Smooth muscle cell (in vitro differentiated cells): ENCODE measurements around the gene CXCR6. TPM values are rescaled to one million over a fixed set of nuclear protein-coding genes. Genes with fewer than 3 reads are reported as not detected.

Experiments
- DNase-seq: peaks from one replicate; lab custom pipeline; 2025; ENCODE audit not compliant: unreplicated experiment; lab: John Stamatoyannopoulos, UW
- H2AFZ ChIP-seq: fragments of 200-600 bp; sonication (generic); 2 replicates; pipeline ENCODE4 v1.6.0; 2016; ENCODE audit warnings: antibody characterized with exemption, low read depth, mild to moderate bottlenecking
- H3F3A ChIP-seq: fragments of 200-600 bp; sonication (generic); 2 replicates; pipeline ENCODE4 v1.6.0; 2017; ENCODE audit warnings: antibody characterized with exemption, low read depth
- H3K27ac ChIP-seq: fragments of 200-600 bp; sonication (generic); 2 replicates; pipeline ENCODE4 v1.5.1; 2016; ENCODE audit warnings: low read depth, mild to moderate bottlenecking
- H3K27me3 ChIP-seq: fragments of 200-600 bp; sonication (generic); 2 replicates; pipeline ENCODE4 v1.6.1; 2016; ENCODE audit warnings: low read depth, mild to moderate bottlenecking
- H3K36me3 ChIP-seq: fragments of 200-600 bp; sonication (generic); 2 replicates; pipeline ENCODE4 v1.5.1; 2016; ENCODE audit warnings: low read depth
- H3K4me1 ChIP-seq: fragments of 200-600 bp; sonication (generic); 2 replicates; pipeline ENCODE4 v1.5.1; 2016; ENCODE audit warnings: low read depth
- H3K4me2 ChIP-seq: fragments of 200-600 bp; sonication (generic); 2 replicates; pipeline ENCODE4 v1.6.0; 2016; ENCODE audit warnings: mild to moderate bottlenecking
- H3K4me3 ChIP-seq: fragments of 200-600 bp; sonication (generic); 2 replicates; pipeline ENCODE4 v1.5.1; 2016; ENCODE audit warnings: mild to moderate bottlenecking
- H3K79me2 ChIP-seq: fragments of 200-600 bp; sonication (generic); 2 replicates; pipeline ENCODE4 v1.6.0; 2016; ENCODE audit warnings: low read depth, mild to moderate bottlenecking
- H3K9ac ChIP-seq: fragments of 200-600 bp; sonication (generic); 2 replicates; pipeline ENCODE4 v1.6.0; 2016; ENCODE audit warnings: low read depth
- H3K9me3 ChIP-seq: fragments of 200-600 bp; sonication (generic); replicated peaks from 2 replicates; pipeline ENCODE4 v1.5.1; 2016; ENCODE audit warnings: low read depth
- H4K20me1 ChIP-seq: fragments of 200-600 bp; sonication (generic); 2 replicates; pipeline ENCODE4 v1.6.0; 2016; ENCODE audit warnings: low read depth
- CTCF ChIP-seq: fragments of 200-600 bp; sonication (generic); IDR thresholded peaks from 2 replicates; pipeline ENCODE4 v1.5.1; 2017; ENCODE audit warnings: borderline replicate concordance, mild to moderate bottlenecking, antibody characterized with exemption; ENCODE audit not compliant: insufficient read depth, poor library complexity, severe bottlenecking
- WGBS: methylation state at CpG from one replicate; pipeline ENCODE4 v1.1.7; 2016; ENCODE audit warnings: low lambda C conversion rate; 5-methylcytosine and 5-hydroxymethylcytosine counted together
- polyA plus RNA-seq: library from polyadenylated mRNA; unstranded; fragments of >200 nt; fragmentation: Nextera tagmentation; extraction: Ambion mirVana; gene quantifications from 2 replicates; pipeline ENCODE4 v1.2.1, GENCODE V29; 2016
- total RNA-seq: library from RNA; depleted of rRNA; stranded (reverse); fragments of >200 nt; gene quantifications from 2 replicates; pipeline ENCODE4 v1.2.3, GENCODE V29; 2014

CXCR6 gene
- total and polyA plus RNA-seq, 2 experiments from 2014 or later, result 0.19 to 0.81 TPM

DNA sequence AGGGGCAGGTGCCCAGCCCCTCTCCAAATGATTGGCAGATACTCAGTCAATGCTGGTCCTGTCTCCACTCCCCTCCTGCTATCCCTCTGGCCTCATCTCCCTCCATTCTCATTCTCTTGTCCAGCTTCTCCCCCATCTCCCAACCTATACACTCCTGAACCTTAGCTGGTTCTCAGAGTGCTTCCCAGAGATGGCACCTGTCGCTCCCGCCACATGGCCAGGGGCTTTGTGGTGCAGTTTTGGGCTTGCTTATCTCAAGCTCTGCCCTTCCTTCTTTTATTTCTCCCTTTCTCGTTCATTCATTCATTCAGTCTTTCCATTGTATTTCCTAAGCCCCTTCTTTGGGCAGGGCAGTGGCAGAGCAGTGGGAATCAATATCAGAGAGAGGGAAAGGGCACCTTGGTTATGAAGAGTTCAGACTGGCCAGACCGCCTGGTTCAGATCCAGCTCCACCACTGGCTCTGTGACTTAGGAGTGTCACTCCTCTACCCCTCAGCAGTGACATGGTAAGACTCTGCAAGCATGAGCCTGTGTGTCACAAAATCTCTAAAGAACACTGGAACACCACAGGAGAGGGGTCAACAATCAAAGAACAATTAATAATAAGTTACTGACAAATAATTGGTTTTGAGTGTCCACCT lies 20.2 kb upstream of the CXCR6 start:
- Histone ChIP-seq H3K9ac (no peak overlapping the region), H3K4me3 (no peak overlapping the region), H4K20me1 (no peaks in the 10 kb centered on the region), H3K27me3 (no peaks in the 10 kb centered on the region), H3F3A (no peaks in the 10 kb centered on the region), H3K79me2 (no peaks in the 10 kb centered on the region), H3K4me1 (no peaks in the 10 kb centered on the region), H3K27ac (no peak overlapping the region), H3K9me3 (no peaks in the 10 kb centered on the region), H2AFZ (no peak overlapping the region), H3K4me2 (no peak overlapping the region), H3K36me3 (no peaks in the 10 kb centered on the region)
- TF ChIP-seq CTCF, result no peak
- WGBS, result 93% methylated on average over 4 of the region's 4 CpGs
- DNase-seq, result no peak

- Histone ChIP-seq H3K4me3 (no peak overlapping the region), H3K36me3 (no peaks in the 10 kb centered on the region), H3K27ac (no peak overlapping the region), H3K4me2 (no peak overlapping the region), H3K79me2 (no peaks in the 10 kb centered on the region), H3K9me3 (no peaks in the 10 kb centered on the region), H3F3A (no peaks in the 10 kb centered on the region), H4K20me1 (no peaks in the 10 kb centered on the region), H3K27me3 (no peaks in the 10 kb centered on the region), H3K4me1 (no peaks in the 10 kb centered on the region), H3K9ac (no peak overlapping the region), H2AFZ (no peak overlapping the region)
- 56% methylated on average over 3 of the region's 3 CpGs for WGBS
- no peak for TF ChIP-seq CTCF
- DNase-seq, result no peak
Observed at GRCh38 chr3:45923755-45924154, 19.5 kb upstream of the CXCR6 start.

DNA sequence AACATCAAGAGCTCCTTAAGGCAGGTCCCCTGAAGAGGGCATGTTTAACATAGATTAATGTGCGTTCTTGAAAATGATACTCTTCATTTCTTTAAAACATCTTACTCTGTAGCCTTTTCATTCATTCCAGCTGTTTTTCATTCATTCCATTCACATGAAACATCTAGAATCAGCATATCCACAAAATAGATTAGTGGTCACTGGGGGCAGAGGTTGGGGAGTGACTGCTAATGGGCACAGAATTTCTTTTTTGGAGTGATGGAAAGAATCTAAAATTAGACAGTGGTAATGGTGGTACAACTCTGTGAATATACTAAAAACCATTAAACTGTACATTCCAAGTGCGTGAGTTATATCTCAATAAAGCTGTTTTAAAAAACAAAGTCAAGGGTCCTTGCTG lies 15.4 kb upstream of the CXCR6 start:
- H3K9me3 ChIP-seq, result no peaks in the 10 kb centered on the region
- H3K36me3 ChIP-seq, result no peaks in the 10 kb centered on the region
- no peaks in the 10 kb centered on the region for H3K27me3 ChIP-seq
- H3K4me3 ChIP-seq, result no peak overlapping the region
- no peak overlapping the region for H3K4me2 ChIP-seq
- H3K9ac ChIP-seq, result no peak overlapping the region
- no peak for DNase-seq
- H4K20me1 ChIP-seq, result no peaks in the 10 kb centered on the region
- H2AFZ ChIP-seq, result no peak overlapping the region
- H3K27ac ChIP-seq, result peak overlapping the region; percentile 19
- H3F3A ChIP-seq, result no peaks in the 10 kb centered on the region
- H3K79me2 ChIP-seq, result no peaks in the 10 kb centered on the region
- no peaks in the 10 kb centered on the region for H3K4me1 ChIP-seq
- WGBS, result 82% methylated on average over 2 of the region's 2 CpGs
- TF ChIP-seq CTCF, result no peak

DNA sequence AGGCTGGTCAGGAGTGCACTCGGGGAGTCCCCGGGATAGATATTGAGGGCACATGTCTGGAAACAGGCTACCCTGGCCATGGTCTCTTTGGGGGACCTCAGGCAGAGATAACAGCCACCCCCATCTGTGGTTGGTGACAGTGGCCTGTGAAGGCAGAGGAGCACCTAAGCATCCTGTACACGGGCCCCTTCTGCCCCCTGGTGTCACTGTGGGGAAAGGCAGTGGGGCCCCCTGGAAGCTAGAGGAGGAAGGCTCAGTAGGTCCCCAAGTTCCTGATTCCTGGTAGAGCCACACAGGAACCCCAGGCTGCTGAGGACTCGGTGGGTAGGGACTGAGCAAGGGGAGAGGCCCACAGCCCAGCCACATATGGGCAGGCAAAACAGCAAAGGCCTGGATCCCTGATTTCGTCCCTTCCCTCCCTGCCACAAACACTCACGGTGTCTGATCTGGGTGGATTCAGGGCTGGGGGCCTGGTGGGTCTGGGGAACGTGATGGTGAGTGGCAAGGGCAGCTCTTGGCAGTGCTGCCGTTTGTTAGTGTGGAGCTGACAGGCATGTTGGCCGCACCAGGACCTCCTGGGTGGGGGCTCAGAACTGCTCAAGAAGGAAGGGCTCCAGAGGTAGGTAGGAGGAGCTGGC lies 14.1 kb upstream of the CXCR6 start:
- Histone ChIP-seq H3K9me3 (no peaks in the 10 kb centered on the region), H3K79me2 (no peaks in the 10 kb centered on the region), H3K4me3 (no peak overlapping the region), H4K20me1 (no peaks in the 10 kb centered on the region), H3K4me1 (no peaks in the 10 kb centered on the region), H3K4me2 (no peak overlapping the region), H3F3A (no peaks in the 10 kb centered on the region), H3K27ac (no peak overlapping the region), H2AFZ (no peak overlapping the region), H3K27me3 (no peaks in the 10 kb centered on the region), H3K36me3 (no peaks in the 10 kb centered on the region), H3K9ac (no peak overlapping the region)
- peak; percentile 78 for TF ChIP-seq CTCF
- no peak for DNase-seq
- WGBS, result 80% methylated on average over 9 of the region's 9 CpGs
